Stomach (tissue), 4 donors: ENCODE measurements around the gene CHAT.

Experiments used
- CTCF ChIP-seq, 7 experiments: fragments of 450-650 bp in 4 of 7; fragments of 200-600 bp in 3 of 7; sonication (generic) in 3 of 7; IDR thresholded peaks; one replicate each; pipeline ENCODE4 v1.5.1; 2016 to 2019; ENCODE audit warnings: antibody characterized with exemption in 7 of 7, control low read depth in 2 of 7, mild to moderate bottlenecking in 1 of 7
- POLR2A ChIP-seq, 4 donors: fragments of 450-650 bp; IDR thresholded peaks; one replicate each; pipeline ENCODE4 v1.6.1; 2016; ENCODE audit warnings: antibody characterized with exemption in 4 of 4, control low read depth in 2 of 4, mild to moderate bottlenecking in 1 of 4, moderate library complexity in 1 of 4

- TF ChIP-seq POLR2A (IDR thresholded peaks at IDR 0.05) (no peak), CTCF (IDR thresholded peaks at IDR 0.05) (no peak)
These were observed 47.5 kb downstream of the CHAT start for GRCh38 chr10:49661140-49661856.
